HepG2 (cell line): ENCODE data around the gene RIMOC1.

Source experiments
- CTCF ChIP-seq: sonication (generic); formaldehyde crosslinking; IDR thresholded peaks from 2 replicates; pipeline ENCODE4 v1.5.0; 2020; ENCODE audit warnings: mild to moderate bottlenecking, missing genetic modification reagents, moderate library complexity
- HOXA3 ChIP-seq: sonication (generic); formaldehyde crosslinking; IDR thresholded peaks from 2 replicates; pipeline ENCODE4 v1.5.0; 2020; ENCODE audit warnings: missing genetic modification reagents
- NFE2L2 ChIP-seq: fragments of 150-350 bp; IDR thresholded peaks from 2 replicates; pipeline ENCODE4 v1.6.1; 2014; ENCODE audit warnings: low read length
- NR2C2 ChIP-seq: sonication (generic); formaldehyde crosslinking; IDR thresholded peaks from 2 replicates; pipeline ENCODE4 v1.4.0; 2020; ENCODE audit warnings: missing genetic modification reagents, mild to moderate bottlenecking, moderate library complexity, borderline replicate concordance
- ZNF549 ChIP-seq: sonication (generic); formaldehyde crosslinking; IDR thresholded peaks from 2 replicates; pipeline ENCODE4 v1.5.0; 2020; ENCODE audit warnings: missing genetic modification reagents

DNA sequence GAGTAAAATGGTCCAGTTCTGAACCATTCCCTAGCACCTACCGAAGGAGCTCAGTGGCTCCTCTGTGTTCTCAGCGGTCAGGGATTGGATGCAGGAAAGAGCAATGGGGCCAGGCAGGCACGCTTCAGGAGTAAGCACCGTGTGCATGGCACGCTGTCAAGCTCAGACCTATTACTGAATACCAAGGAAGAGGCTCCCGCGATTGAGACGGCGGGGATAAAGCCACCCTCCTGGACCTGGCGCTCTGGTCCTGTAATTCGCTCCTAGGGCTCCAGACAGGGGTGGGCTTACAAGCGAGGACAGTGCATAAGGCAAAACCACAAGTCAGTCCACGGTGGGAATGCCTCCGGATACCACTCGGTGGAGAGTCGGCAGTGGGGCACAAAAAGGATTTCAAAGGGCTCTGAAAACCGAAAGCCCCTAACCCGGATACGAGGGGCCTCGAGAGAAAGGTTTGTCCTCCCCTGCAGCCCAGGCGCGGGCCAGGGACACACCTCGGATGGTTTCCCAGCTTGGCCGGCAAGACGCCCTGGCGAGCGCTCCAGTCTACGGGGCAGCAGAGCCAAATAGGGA lies 34.9 kb upstream of the RIMOC1 start:
- TF ChIP-seq ZNF549 (CRISPR knock-in tag) (no peak), HOXA3 (CRISPR knock-in tag) (no peak), NFE2L2 (no peak), CTCF (no peak), NR2C2 (no peak)
